ENCODE data around the gene UVRAG. TPM values are rescaled to one million over a fixed set of nuclear protein-coding genes. Genes with fewer than 3 reads are reported as not detected.

Gene UVRAG
- total RNA-seq, 1 donor from 2014 or later: 27.6 TPM

GRCh38 chr11:75900848-75901247, 85.8 kb downstream of the UVRAG start:
- H3K4me3 Mint-ChIP-seq: no peak overlapping the region

DNA sequence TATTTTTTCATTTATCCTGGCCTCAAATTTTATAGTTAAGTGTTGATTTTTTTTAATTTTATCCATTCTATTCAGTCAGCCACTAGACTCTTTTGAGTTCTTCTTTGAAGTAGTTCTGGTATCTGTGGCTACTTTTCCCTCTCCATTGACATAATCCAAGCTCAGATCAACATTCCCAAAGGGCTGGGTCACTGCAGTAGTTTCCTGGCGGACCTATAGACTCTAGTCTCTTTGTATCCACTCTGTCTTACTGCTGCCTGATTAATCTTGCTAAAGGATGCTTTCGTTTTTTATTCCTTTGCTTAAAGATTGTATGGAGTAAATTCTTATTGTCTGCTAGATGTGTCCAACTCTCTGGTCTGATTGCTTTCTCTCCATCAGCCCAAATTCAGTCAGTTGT, 87.6 kb downstream of the UVRAG start:
- no peak for DNase-seq (ENCODE audit: low spot score in 2 of 2, unreplicated experiment in 2 of 2)
- peaks cover 2% of the 10 kb centered on the region for H3K9me3 Mint-ChIP-seq
- peaks cover 6% of the 10 kb centered on the region for H3K4me1 Mint-ChIP-seq

More at GRCh38 chr11:75900848-75901247, 85.8 kb downstream of the UVRAG start:
- no peak for TF ChIP-seq CTCF (IDR thresholded peaks at IDR 0.05; ENCODE audit: unreplicated experiment)
- no peak overlapping the region for H3K27ac Mint-ChIP-seq
- H3K9me3 Mint-ChIP-seq: no peaks in the 10 kb centered on the region
- DNase-seq (ENCODE audit: low spot score in 2 of 2, unreplicated experiment in 2 of 2): no peak
- H3K36me3 Mint-ChIP-seq: no peaks in the 10 kb centered on the region
- H3K4me1 Mint-ChIP-seq: peaks cover 8% of the 10 kb centered on the region
- H3K27me3 Mint-ChIP-seq (ENCODE audit: low read depth): no peaks in the 10 kb centered on the region

GRCh38 chr11:75903276-75903675, 88.3 kb downstream of the UVRAG start:
- TF ChIP-seq CTCF (IDR thresholded peaks at IDR 0.05; ENCODE audit: unreplicated experiment): no peak
- H3K4me3 Mint-ChIP-seq: no peak overlapping the region
- peaks cover 6% of the 10 kb centered on the region for H3K4me1 Mint-ChIP-seq
- no peaks in the 10 kb centered on the region for H3K36me3 Mint-ChIP-seq
- no peaks in the 10 kb centered on the region for H3K27me3 Mint-ChIP-seq (ENCODE audit: low read depth)
- H3K27ac Mint-ChIP-seq: no peak overlapping the region
- peaks cover 2% of the 10 kb centered on the region for H3K9me3 Mint-ChIP-seq
- DNase-seq (ENCODE audit: low spot score in 2 of 2, unreplicated experiment in 2 of 2): no peak

More for the DNA sequence above, 87.6 kb downstream of the UVRAG start:
- Mint-ChIP-seq H3K4me3 (no peak overlapping the region), H3K36me3 (no peaks in the 10 kb centered on the region), H3K27ac (no peak overlapping the region), H3K27me3 (ENCODE audit: low read depth) (no peaks in the 10 kb centered on the region)
- TF ChIP-seq CTCF (IDR thresholded peaks at IDR 0.05; ENCODE audit: unreplicated experiment): no peak

- H3K27me3 Mint-ChIP-seq (ENCODE audit: low read depth): no peaks in the 10 kb centered on the region
- H3K27ac Mint-ChIP-seq: no peak overlapping the region
- H3K4me1 Mint-ChIP-seq: peaks cover 8% of the 10 kb centered on the region
- no peak overlapping the region for H3K4me3 Mint-ChIP-seq
- no peak for DNase-seq (ENCODE audit: low spot score in 2 of 2, unreplicated experiment in 2 of 2)
- H3K36me3 Mint-ChIP-seq: no peaks in the 10 kb centered on the region
- H3K9me3 Mint-ChIP-seq: peaks cover 2% of the 10 kb centered on the region
- TF ChIP-seq CTCF (IDR thresholded peaks at IDR 0.05; ENCODE audit: unreplicated experiment): no peak
These were observed 90.4 kb downstream of the UVRAG start for GRCh38 chr11:75905434-75905833.

DNA sequence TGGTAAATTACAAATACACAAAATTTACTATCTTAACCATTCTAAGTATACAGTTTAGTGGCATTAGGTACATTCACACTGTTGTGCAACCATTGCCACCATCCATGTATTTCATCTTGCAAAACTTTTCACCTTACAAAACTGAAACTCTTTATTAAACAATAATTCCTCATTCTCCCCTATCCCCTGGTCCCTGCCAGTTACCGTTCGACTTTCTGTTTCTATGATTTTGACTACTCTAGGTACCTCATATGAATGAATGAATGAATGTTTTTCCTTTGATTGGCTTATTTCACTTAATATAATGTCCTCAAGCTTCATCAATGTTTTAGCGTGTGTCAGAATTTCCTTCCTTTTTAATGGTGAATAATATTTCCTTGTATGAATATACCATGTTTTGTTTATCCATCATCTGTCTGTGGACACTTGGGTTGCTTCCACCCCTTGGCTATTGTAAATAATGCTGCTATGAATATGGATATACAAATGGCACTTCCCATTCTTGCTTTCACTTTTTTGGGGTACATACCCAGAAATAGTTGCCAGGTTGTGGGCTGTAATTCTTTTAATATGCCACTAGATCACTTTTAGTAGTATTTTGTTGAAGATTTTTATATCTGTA, 93.0 kb downstream of the UVRAG start:
- no peak overlapping the region for H3K4me3 Mint-ChIP-seq
- no peak overlapping the region for H3K27ac Mint-ChIP-seq
- H3K4me1 Mint-ChIP-seq: peaks cover 14% of the 10 kb centered on the region
- no peak for TF ChIP-seq CTCF (IDR thresholded peaks at IDR 0.05; ENCODE audit: unreplicated experiment)
- no peaks in the 10 kb centered on the region for H3K27me3 Mint-ChIP-seq (ENCODE audit: low read depth)
- peaks cover 10% of the 10 kb centered on the region for H3K36me3 Mint-ChIP-seq
- peaks cover 2% of the 10 kb centered on the region for H3K9me3 Mint-ChIP-seq
- no peak for DNase-seq (ENCODE audit: low spot score in 2 of 2, unreplicated experiment in 2 of 2)

Data from mesothelial cell of epicardium (in vitro differentiated cells).